GM19455 (cell line): Measurements from ENCODE around the gene KIF26B.

Experiments
- ATAC-seq: cut with Tn5 transposase; IDR thresholded peaks from one replicate; pipeline ENCODE4 v1.9.1; 2021; ENCODE audit not compliant: unreplicated experiment

KIF26B gene

GRCh38 chr1:245608271-245608670 is 453.5 kb downstream of the KIF26B start:
- no peak for ATAC-seq

GRCh38 chr1:245609354-245610150 is 454.8 kb downstream of the KIF26B start:
- ATAC-seq = no peak

- no peak for ATAC-seq
Measured at GRCh38 chr1:245611251-245611650, 456.5 kb downstream of the KIF26B start.

GRCh38 chr1:245614476-245614875 is 459.7 kb downstream of the KIF26B start:
- no peak for ATAC-seq

- ATAC-seq = no peak
Measured at GRCh38 chr1:245615001-245615400, 460.2 kb downstream of the KIF26B start.

- ATAC-seq = no peak
Measured at GRCh38 chr1:245621589-245621988, 466.8 kb downstream of the KIF26B start.

GRCh38 chr1:245622332-245623014 is 467.7 kb downstream of the KIF26B start:
- ATAC-seq = no peak

- ATAC-seq = no peak
Measured at GRCh38 chr1:245641384-245641783, 486.6 kb downstream of the KIF26B start.

GRCh38 chr1:245645406-245645805 is 490.6 kb downstream of the KIF26B start:
- peak; percentile 32 for ATAC-seq

- peak; percentile 50 for ATAC-seq
Measured at GRCh38 chr1:245645894-245646293, 491.1 kb downstream of the KIF26B start.

GRCh38 chr1:245648749-245649522 is 494.2 kb downstream of the KIF26B start:
- ATAC-seq = no peak

- ATAC-seq = no peak
Measured at GRCh38 chr1:245649666-245650065, 494.9 kb downstream of the KIF26B start.

GRCh38 chr1:245650441-245650960 is 495.7 kb downstream of the KIF26B start:
- no peak for ATAC-seq

- no peak for ATAC-seq
Measured at GRCh38 chr1:245651093-245651492, 496.3 kb downstream of the KIF26B start.

GRCh38 chr1:245652116-245652515 is 497.3 kb downstream of the KIF26B start:
- ATAC-seq = no peak

- ATAC-seq = no peak
Measured at GRCh38 chr1:245652660-245653427, 498.1 kb downstream of the KIF26B start.

GRCh38 chr1:245654460-245655050 is 499.8 kb downstream of the KIF26B start:
- no peak for ATAC-seq

GRCh38 chr1:245656189-245656717 is 501.5 kb downstream of the KIF26B start:
- ATAC-seq = no peak

GRCh38 chr1:245657371-245657770 is 502.6 kb downstream of the KIF26B start:
- ATAC-seq = no peak

GRCh38 chr1:245663373-245663772 is 508.6 kb downstream of the KIF26B start:
- ATAC-seq = no peak
